Suppressor macrophage (primary cell): ENCODE data around the gene PCBD2.
"Not testable (repeated sequence)": the region's sequence is repeated elsewhere in the genome, so short reads cannot be mapped to it uniquely, and the experiment has no call there.

Source experiments
- DNase-seq, 4 experiments: peaks; one replicate each; pipeline ENCODE4 v3.0.0-alpha.2; 2020 to 2022

The PCBD2 gene

GRCh38 chr5:134963098-134963497, 58.2 kb downstream of the PCBD2 start:
- no peak for DNase-seq

GRCh38 chr5:134964359-134965270, 59.7 kb downstream of the PCBD2 start:
- no peak for DNase-seq

- DNase-seq, result no peak
These were observed 60.4 kb downstream of the PCBD2 start for GRCh38 chr5:134965271-134965825.

DNA sequence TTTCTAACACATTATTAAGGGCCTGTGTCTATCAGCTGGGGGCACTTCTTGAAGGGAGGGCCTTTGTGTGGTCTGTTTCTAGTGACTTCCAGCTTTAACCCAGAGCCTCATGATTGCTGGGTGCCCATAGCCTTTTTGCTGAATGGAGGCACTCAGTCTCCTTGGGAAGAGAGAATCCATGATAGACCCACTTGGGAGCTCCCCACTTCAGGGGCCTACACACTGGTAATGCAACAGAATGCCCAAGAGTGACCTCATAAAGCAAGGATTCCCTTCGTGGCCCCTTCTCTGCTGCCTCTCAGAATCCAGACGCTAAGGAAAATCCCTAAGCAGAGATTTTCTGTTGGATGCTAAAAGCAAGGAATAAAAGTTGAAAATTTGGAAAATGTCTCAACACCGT, 62.7 kb downstream of the PCBD2 start, which contains the start of gene CATSPER3:
Gene CATSPER3 (plus strand): TSS at position 301 of the 400 bp plus-strand sequence. CDS start 85 bp downstream, at position 386.
- no peak for DNase-seq

- DNase-seq, result no peak
These were observed 63.1 kb downstream of the PCBD2 start for GRCh38 chr5:134968055-134968454.

DNA sequence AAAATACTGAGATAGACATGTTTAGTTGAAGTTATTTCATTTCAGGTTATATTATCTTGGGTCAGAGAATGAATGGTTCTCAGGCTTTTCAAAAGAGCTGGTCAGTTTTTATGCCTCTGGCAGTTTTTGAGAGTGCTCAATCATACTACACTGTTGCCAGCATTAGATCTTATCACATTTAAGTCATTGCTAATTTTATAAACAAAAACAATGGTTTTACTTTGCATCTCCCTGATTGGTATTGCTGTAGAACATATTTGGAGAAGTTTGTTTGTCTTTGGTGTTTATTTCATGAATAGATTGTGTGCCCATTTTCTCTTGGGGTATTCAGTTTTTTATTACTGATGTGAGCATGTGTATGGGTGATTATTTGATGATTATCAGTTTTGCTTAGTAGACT, 64.2 kb downstream of the PCBD2 start:
- DNase-seq, result no peak

GRCh38 chr5:134975078-134975715, 70.3 kb downstream of the PCBD2 start:
- peak in 3 of 4 experiments; percentile 3 to 13 (median 6) for DNase-seq

DNA sequence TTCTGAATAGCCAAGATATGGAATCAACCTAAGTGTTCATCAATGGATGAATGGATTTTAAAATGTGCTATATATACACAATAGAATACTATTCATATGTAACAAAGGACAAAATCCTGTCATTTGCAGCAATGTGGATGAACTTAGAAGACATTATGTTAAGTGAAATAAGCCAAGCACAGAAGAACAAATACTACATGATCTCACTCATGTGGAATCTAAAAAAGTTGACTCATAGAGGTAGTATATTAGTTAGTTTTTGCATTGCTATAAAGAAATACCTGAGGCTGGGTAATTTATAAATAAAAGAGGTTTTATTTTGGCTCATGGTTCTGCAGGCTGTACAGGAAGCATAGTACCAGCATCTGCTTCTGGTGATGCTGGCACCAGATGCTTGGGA, 70.9 kb downstream of the PCBD2 start:
- no peak for DNase-seq

- no peak for DNase-seq
These were observed 71.9 kb downstream of the PCBD2 start for GRCh38 chr5:134976841-134977240.

DNA sequence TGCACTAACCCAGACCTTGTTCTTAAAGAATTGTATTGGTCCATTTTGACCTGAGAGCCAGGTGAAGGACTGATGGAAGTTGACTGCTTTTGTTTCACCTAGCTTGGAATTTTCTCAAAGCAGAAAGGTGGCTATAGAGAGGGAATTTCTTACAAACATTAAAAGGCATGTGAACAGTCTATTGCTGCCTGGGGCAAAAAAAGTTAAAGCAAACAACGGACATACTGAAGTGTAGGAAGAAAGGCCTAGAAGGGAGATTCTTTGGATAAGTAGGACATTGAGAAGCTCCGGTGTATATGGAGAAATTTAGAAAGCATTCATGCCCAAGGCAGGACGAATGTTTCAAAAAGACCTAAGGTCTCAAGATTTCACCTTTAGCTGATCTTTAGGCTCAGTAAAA, 74.5 kb downstream of the PCBD2 start:
- no peak for DNase-seq

DNA sequence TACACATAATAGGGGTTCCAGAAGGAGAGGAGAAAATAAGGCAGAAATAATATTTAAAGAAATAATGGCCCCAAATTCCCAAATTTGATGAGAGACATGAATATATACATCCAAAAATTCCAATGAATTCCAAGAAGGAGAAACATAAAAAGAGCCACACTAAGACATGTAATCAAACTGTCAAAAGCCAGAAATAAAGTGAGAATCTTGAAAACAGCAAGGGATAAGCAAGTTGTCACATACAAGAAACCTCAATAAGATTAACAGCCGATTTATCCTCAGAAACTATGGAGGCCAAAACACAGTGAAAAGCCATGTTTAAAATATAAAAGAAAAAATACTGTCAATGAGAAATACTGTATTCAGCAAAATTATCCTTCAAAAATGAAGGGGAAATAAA, 77.3 kb downstream of the PCBD2 start:
- no peak for DNase-seq

GRCh38 chr5:134989266-134989830, 84.4 kb downstream of the PCBD2 start:
- no peak for DNase-seq

DNA sequence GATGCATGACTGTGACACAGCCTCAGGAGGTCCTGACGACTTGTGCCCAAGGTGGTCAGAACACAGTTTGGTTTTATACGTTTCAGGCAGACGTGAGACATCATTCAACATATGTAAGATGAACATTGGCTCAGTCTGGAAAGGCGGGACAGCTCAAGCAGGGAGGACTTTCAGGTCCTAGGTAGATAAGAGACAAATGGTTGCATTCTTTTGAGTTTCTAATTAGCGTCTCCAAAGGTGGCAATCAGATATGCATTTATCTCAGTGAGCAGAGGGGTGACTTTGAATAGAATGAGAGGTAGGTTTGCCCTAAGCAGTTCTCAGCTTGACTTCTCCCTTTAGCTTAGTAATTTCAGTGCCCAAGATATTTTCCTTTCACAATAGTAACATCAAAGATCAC, 85.3 kb downstream of the PCBD2 start:
- DNase-seq, result not testable (repeated sequence)

GRCh38 chr5:134992148-134992547, 87.2 kb downstream of the PCBD2 start:
- DNase-seq, result no peak

DNA sequence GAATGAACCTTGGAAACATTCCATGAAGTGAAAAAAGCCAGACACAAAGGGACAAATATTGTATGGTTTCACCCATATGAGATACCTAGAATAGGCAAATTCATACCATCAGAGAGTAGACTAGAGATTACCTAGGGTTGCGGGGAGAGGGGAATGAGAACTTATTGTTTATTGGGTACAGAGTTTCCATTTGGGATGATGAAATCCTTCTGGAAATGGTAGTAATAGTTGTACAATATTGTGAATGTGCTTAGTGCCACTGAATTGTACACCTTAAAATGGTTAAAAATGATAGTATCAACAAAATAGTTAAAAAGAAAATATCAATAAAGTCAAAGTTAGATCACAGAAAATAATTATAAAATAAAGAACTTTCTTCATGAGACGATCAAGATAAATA, 88.2 kb downstream of the PCBD2 start:
- DNase-seq, result no peak

DNA sequence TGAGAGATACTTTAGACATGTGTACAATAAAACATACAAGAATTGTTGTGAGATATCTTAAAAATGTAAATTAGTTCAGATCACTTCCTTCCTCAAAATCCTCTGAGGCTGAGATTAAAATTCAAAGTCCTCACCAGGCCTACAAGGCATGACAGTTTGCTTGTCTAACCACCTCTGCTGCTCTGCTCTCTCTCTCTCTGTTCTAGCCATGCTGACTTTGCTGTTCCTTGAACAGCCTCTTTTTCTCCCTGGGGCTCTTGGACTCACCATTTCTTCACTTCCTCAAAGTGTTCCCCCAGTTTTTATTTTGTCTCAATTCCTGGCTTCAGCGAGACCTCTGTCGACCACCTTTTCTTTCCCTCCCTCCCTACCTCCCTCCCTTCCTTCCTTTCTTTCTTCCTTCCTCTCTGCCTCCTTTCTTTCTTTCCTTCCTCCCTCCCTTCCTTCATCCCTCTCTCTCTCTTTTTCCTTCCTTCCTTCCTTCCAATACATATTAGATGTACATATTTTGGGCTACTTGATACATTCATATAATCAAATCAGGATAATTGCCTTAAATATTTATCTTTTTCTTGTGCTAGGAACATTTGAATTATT, 89.7 kb downstream of the PCBD2 start:
- peak; percentile 21 to 63 (median 42) for DNase-seq

DNA sequence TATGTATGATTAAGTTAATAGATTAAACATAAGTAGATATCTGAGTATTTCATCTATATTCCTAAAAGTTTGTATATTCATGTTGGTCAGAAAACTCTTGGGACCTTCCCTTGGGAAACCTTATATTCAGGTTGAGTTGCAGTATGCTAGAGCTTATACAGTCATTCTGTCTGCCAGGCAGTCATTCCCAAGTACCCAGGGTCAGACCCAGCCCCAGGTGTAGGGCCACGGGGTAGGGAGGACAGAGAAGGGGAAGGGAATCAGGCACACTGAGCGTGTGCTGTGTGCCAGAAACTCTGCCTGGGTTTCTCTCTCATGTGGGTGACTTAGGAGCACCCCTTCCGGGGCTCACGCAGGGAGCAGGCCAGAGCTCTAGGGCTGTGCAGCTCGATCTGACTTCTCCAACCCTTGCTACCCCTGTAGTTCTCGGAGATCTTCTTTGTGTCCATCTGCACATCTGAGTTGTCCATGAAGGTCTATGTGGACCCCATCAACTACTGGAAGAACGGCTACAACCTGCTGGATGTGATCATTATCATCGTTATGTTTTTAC, 91.0 kb downstream of the PCBD2 start:
- no peak for DNase-seq

DNA sequence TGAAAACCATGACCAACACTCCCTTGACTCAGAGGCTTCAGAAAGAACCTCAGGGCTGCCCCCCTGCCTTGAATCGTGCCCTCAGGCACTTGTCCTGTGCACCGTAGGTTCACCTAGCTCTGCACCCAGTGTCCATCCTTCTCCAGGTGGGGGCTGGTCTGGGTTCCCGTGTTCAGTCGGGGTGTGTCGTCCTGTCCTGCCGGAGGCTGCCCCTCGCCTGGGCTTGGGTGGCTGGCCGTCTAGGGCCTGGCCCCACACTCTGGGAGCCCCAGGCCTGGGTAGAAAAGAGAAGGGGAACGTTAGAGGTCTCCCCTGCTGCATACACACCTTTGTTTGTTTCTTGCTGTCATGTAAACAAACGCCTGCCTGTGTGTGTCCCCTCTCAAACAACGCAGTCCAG, 92.1 kb downstream of the PCBD2 start:
- DNase-seq, result no peak

DNA sequence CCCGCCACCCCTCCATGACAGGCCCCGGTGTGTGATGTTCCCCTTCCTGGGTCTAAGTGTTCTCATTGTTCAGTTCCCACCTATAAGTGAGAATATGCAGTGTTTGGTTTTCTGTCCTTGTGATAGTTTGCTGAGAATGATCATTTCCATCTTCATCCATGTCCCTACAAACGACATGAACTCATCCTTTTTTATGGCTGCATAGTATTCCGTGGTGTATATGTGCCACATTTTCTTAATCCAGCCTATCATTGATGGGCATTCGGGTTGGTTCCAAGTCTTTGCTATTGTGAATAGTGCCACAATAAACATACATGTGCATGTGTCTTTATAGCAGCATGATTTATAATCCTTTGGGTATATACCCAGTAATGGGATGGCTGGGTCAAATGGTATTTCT, 93.1 kb downstream of the PCBD2 start:
- DNase-seq, result not testable (repeated sequence)

- DNase-seq, result no peak
These were observed 99.4 kb downstream of the PCBD2 start for GRCh38 chr5:135004376-135004775.

GRCh38 chr5:135005076-135005475, 100.1 kb downstream of the PCBD2 start:
- no peak for DNase-seq

- no peak for DNase-seq
These were observed 102.4 kb downstream of the PCBD2 start for GRCh38 chr5:135007305-135007704.
